HepG2 (cell line): ENCODE measurements around the gene UCHL3. TPM values are rescaled to one million over a fixed set of nuclear protein-coding genes. Genes with fewer than 3 reads are reported as not detected.

Source experiments
- ARNT2 ChIP-seq: sonication (generic); formaldehyde crosslinking; IDR thresholded peaks from 2 replicates; pipeline ENCODE4 v1.8.0; 2022; ENCODE audit warnings: mild to moderate bottlenecking, low read depth, missing genetic modification reagents, moderate library complexity
- CCAR2 ChIP-seq: fragments of 200-400 bp; formaldehyde crosslinking; optimal IDR thresholded peaks from 2 replicates; pipeline ENCODE3; 2018; ENCODE audit warnings: low read depth, mild to moderate bottlenecking, low read length, moderate library complexity
- HMGXB3 ChIP-seq: sonication (generic); formaldehyde crosslinking; IDR thresholded peaks from 2 replicates; pipeline ENCODE4 v1.4.0; 2020; ENCODE audit warnings: missing genetic modification reagents, borderline replicate concordance
- JUN ChIP-seq: sonication (generic); formaldehyde crosslinking; IDR thresholded peaks from 2 replicates; pipeline ENCODE4 v1.4.0; 2020; ENCODE audit warnings: mild to moderate bottlenecking, missing genetic modification reagents
- MXD3 ChIP-seq: IDR thresholded peaks from 2 replicates; pipeline ENCODE4 v1.6.1; 2016; ENCODE audit warnings: mild to moderate bottlenecking, missing biosample characterization, missing genetic modification reagents
- PBX3 ChIP-seq: sonication (generic); formaldehyde crosslinking; IDR thresholded peaks from 2 replicates; pipeline ENCODE4 v1.8.1; 2023; ENCODE audit warnings: missing genetic modification reagents, inconsistent platforms, borderline replicate concordance
- RBAK ChIP-seq: sonication (generic); formaldehyde crosslinking; IDR thresholded peaks from 2 replicates; pipeline ENCODE4 v1.5.1; 2020; ENCODE audit warnings: mild to moderate bottlenecking, missing genetic modification reagents
- SNAPC2 ChIP-seq: sonication (generic); formaldehyde crosslinking; IDR thresholded peaks from 2 replicates; pipeline ENCODE4 v1.8.1; 2022; ENCODE audit warnings: mild to moderate bottlenecking, missing genetic modification reagents
- THAP11 ChIP-seq: IDR thresholded peaks from 2 replicates; pipeline ENCODE4 v1.6.1; 2016; ENCODE audit warnings: missing biosample characterization, missing genetic modification reagents
- WIZ ChIP-seq: sonication (generic); formaldehyde crosslinking; IDR thresholded peaks from 2 replicates; pipeline ENCODE4 v1.5.1; 2020; ENCODE audit warnings: mild to moderate bottlenecking, missing genetic modification reagents
- ZNF605 ChIP-seq: sonication (generic); formaldehyde crosslinking; IDR thresholded peaks from 2 replicates; pipeline ENCODE4 v1.8.0; 2022; ENCODE audit warnings: mild to moderate bottlenecking, missing genetic modification reagents
- ZNF678 ChIP-seq: sonication (generic); formaldehyde crosslinking; IDR thresholded peaks from 2 replicates; pipeline ENCODE4 v1.4.0; 2020; ENCODE audit warnings: mild to moderate bottlenecking, missing genetic modification reagents
- polyA plus RNA-seq, 8 experiments: library from polyadenylated mRNA; depleted of rRNA in 3 of 8; stranded (reverse) in 7 of 8; unstranded in 1 of 8; fragments of >200 nt; fragmentation: Illumina TruSeq in 4 of 8; extraction: Trizol in 4 of 8; gene quantifications; 2 replicates each; pipeline versions ENCODE4 v1.2.1 to v1.2.3, GENCODE V29; 2011 to 2016; ENCODE audit warnings: low read depth in 4 of 8, missing spikeins in 1 of 8, mixed read lengths in 1 of 8; ENCODE audit not compliant: insufficient read depth in 1 of 8
- total RNA-seq, 5 experiments: library from RNA; depleted of rRNA; stranded (reverse); fragments of >200 nt; fragmentation: Illumina TruSeq; extraction: Trizol; gene quantifications; 2 replicates each; pipeline ENCODE4 v1.2.3, GENCODE V29; 2016; ENCODE audit warnings: low read depth in 1 of 5
- TF ChIP-seq, protein P1 (sequence below): sonication (generic); formaldehyde crosslinking; IDR thresholded peaks from 2 replicates; pipeline ENCODE4 v1.4.0; 2020; ENCODE audit warnings: missing genetic modification reagents
- TF ChIP-seq, protein P2 (sequence below): sonication (generic); formaldehyde crosslinking; IDR thresholded peaks from 2 replicates; pipeline ENCODE4 v1.5.1; 2020; ENCODE audit warnings: mild to moderate bottlenecking, missing genetic modification reagents, borderline replicate concordance
- TF ChIP-seq, protein P3 (sequence below): conservative IDR thresholded peaks from 2 replicates; pipeline ENCODE4 v1.6.1; 2018; ENCODE audit warnings: missing genetic modification reagents
- TF ChIP-seq, protein P4 (sequence below): sonication (generic); formaldehyde crosslinking; IDR thresholded peaks from 2 replicates; pipeline ENCODE4 v1.5.1; 2020; ENCODE audit warnings: mild to moderate bottlenecking, missing genetic modification reagents, moderate library complexity

The UCHL3 gene
- total and polyA plus RNA-seq, 2 of the 13 experiments (the other 11 are each of a cell fraction or from before 2014, with no cell fraction given) = 36.2 to 93.3 TPM

- TF ChIP-seq HMGXB3 (CRISPR knock-in tag) (no peak), WIZ (CRISPR knock-in tag) (peak; percentile 73; the same call in 1 of the 2 replicates), PBX3 (CRISPR knock-in tag) (no peak), CCAR2 (no peak), THAP11 (CRISPR knock-in tag) (peak; percentile 12; the same call in 1 of the 2 replicates), RBAK (CRISPR knock-in tag) (0 out of 2 replicates have a peak, but pooled peaks have one; percentile 27), SNAPC2 (no peak), ZNF678 (CRISPR knock-in tag) (no peak), JUN (CRISPR knock-in tag) (no peak), MXD3 (CRISPR knock-in tag) (peak; percentile 90), ARNT2 (peak; percentile 80; the same call in 1 of the 2 replicates), ZNF605 (CRISPR knock-in tag) (no peak; the same call in 1 of the 2 replicates)
- TF ChIP-seq, protein P1, sequence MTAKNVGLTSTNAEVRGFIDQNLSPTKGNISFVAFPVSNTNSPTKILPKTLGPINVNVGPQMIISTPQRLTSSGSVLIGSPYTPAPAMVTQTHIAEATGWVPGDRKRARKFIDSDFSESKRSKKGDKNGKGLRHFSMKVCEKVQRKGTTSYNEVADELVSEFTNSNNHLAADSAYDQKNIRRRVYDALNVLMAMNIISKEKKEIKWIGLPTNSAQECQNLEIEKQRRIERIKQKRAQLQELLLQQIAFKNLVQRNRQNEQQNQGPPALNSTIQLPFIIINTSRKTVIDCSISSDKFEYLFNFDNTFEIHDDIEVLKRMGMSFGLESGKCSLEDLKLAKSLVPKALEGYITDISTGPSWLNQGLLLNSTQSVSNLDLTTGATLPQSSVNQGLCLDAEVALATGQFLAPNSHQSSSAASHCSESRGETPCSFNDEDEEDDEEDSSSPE (CRISPR knock-in tag) = peak; percentile 67; the same call in 1 of the 2 replicates
- TF ChIP-seq, protein P2, sequence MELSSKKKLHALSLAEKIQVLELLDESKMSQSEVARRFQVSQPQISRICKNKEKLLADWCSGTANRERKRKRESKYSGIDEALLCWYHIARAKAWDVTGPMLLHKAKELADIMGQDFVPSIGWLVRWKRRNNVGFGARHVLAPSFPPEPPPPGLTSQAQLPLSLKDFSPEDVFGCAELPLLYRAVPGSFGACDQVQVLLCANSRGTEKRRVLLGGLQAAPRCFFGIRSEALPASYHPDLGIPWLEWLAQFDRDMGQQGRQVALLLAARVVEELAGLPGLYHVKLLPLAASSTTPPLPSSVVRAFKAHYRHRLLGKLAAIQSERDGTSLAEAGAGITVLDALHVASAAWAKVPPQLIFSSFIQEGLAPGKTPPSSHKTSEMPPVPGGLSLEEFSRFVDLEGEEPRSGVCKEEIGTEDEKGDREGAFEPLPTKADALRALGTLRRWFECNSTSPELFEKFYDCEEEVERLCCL (CRISPR knock-in tag) = 0 out of 2 replicates have a peak, but pooled peaks have one; percentile 67
- TF ChIP-seq, protein P3, sequence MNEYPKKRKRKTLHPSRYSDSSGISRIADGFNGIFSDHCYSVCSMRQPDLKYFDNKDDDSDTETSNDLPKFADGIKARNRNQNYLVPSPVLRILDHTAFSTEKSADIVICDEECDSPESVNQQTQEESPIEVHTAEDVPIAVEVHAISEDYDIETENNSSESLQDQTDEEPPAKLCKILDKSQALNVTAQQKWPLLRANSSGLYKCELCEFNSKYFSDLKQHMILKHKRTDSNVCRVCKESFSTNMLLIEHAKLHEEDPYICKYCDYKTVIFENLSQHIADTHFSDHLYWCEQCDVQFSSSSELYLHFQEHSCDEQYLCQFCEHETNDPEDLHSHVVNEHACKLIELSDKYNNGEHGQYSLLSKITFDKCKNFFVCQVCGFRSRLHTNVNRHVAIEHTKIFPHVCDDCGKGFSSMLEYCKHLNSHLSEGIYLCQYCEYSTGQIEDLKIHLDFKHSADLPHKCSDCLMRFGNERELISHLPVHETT (CRISPR knock-in tag) = no peak
- TF ChIP-seq, protein P4, sequence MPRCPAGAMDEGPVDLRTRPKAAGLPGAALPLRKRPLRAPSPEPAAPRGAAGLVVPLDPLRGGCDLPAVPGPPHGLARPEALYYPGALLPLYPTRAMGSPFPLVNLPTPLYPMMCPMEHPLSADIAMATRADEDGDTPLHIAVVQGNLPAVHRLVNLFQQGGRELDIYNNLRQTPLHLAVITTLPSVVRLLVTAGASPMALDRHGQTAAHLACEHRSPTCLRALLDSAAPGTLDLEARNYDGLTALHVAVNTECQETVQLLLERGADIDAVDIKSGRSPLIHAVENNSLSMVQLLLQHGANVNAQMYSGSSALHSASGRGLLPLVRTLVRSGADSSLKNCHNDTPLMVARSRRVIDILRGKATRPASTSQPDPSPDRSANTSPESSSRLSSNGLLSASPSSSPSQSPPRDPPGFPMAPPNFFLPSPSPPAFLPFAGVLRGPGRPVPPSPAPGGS = peak; percentile 93
Observed at GRCh38 chr13:75635101-75635827, 85.7 kb downstream of the UCHL3 start (continued).
